ENCODE measurements around the gene CTR9.

- TF ChIP-seq, protein P1, sequence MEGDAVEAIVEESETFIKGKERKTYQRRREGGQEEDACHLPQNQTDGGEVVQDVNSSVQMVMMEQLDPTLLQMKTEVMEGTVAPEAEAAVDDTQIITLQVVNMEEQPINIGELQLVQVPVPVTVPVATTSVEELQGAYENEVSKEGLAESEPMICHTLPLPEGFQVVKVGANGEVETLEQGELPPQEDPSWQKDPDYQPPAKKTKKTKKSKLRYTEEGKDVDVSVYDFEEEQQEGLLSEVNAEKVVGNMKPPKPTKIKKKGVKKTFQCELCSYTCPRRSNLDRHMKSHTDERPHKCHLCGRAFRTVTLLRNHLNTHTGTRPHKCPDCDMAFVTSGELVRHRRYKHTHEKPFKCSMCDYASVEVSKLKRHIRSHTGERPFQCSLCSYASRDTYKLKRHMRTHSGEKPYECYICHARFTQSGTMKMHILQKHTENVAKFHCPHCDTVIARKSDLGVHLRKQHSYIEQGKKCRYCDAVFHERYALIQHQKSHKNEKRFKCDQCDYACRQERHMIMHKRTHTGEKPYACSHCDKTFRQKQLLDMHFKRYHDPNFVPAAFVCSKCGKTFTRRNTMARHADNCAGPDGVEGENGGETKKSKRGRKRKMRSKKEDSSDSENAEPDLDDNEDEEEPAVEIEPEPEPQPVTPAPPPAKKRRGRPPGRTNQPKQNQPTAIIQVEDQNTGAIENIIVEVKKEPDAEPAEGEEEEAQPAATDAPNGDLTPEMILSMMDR (IDR thresholded peaks at IDR 0.05; ENCODE audit: low read length), result no peak
- TF ChIP-seq EZH2 (IDR thresholded peaks at IDR 0.05; ENCODE audit: borderline replicate concordance, low read length), result no peak
Observed at GRCh38 chr11:10780040-10780439, 29.0 kb downstream of the CTR9 start.

Measured in OCI-LY1 (cell line).